ENCODE measurements around the gene ZNF385A.

The ZNF385A gene

GRCh38 chr12:54349679-54350078 lies 34.9 kb downstream of the ZNF385A start:
- H3F3A ChIP-seq (ENCODE audit: insufficient read depth, low read length) = no peaks in the 10 kb centered on the region
- H3K27me3 ChIP-seq (ENCODE audit: insufficient read depth, low read length) = no peaks in the 10 kb centered on the region
- H2AFZ ChIP-seq (ENCODE audit: low read length) = no peak overlapping the region
- H3K4me2 ChIP-seq (ENCODE audit: low read length) = no peak overlapping the region
- H3K36me3 ChIP-seq (ENCODE audit: insufficient read depth, low read length) = peaks cover 59% of the 10 kb centered on the region
- H3K4me1 ChIP-seq (ENCODE audit: insufficient read depth, low read length, severe bottlenecking) = no peaks in the 10 kb centered on the region
- TF ChIP-seq CTCF (IDR thresholded peaks at IDR 0.05; ENCODE audit: low read length) = no peak
- no peak for TF ChIP-seq EZH2 (IDR thresholded peaks at IDR 0.05; ENCODE audit: borderline replicate concordance, low read length)
- no peaks in the 10 kb centered on the region for H3K9me2 ChIP-seq (ENCODE audit: low read depth, low read length)
- H3K4me3 ChIP-seq (ENCODE audit: low read depth, low read length, poor library complexity, severe bottlenecking) = no peak overlapping the region
- H3K27ac ChIP-seq (ENCODE audit: low read depth, low read length, poor library complexity, severe bottlenecking) = no peak overlapping the region
- H3K9ac ChIP-seq (ENCODE audit: low read length) = no peak overlapping the region
- H3K79me2 ChIP-seq (ENCODE audit: insufficient read depth, low read length) = no peaks in the 10 kb centered on the region
- no peaks in the 10 kb centered on the region for H4K20me1 ChIP-seq (ENCODE audit: insufficient read depth, low read length)
- H3K9me3 ChIP-seq (ENCODE audit: low read length) = no peaks in the 10 kb centered on the region

GRCh38 chr12:54349036-54349435 lies 35.5 kb downstream of the ZNF385A start:
- Histone ChIP-seq H3K27ac (ENCODE audit: low read depth, low read length, poor library complexity, severe bottlenecking) (no peak overlapping the region), H3K79me2 (ENCODE audit: insufficient read depth, low read length) (no peaks in the 10 kb centered on the region), H3K36me3 (ENCODE audit: insufficient read depth, low read length) (peaks cover 60% of the 10 kb centered on the region), H3F3A (ENCODE audit: insufficient read depth, low read length) (no peaks in the 10 kb centered on the region), H3K9ac (ENCODE audit: low read length) (no peak overlapping the region), H3K4me2 (ENCODE audit: low read length) (no peak overlapping the region), H3K27me3 (ENCODE audit: insufficient read depth, low read length) (no peaks in the 10 kb centered on the region), H3K9me3 (ENCODE audit: low read length) (no peaks in the 10 kb centered on the region), H3K9me2 (ENCODE audit: low read depth, low read length) (no peaks in the 10 kb centered on the region), H2AFZ (ENCODE audit: low read length) (no peak overlapping the region), H3K4me1 (ENCODE audit: insufficient read depth, low read length, severe bottlenecking) (no peaks in the 10 kb centered on the region), H3K4me3 (ENCODE audit: low read depth, low read length, poor library complexity, severe bottlenecking) (no peak overlapping the region), H4K20me1 (ENCODE audit: insufficient read depth, low read length) (no peaks in the 10 kb centered on the region)
- TF ChIP-seq CTCF (IDR thresholded peaks at IDR 0.05; ENCODE audit: low read length) (no peak), EZH2 (IDR thresholded peaks at IDR 0.05; ENCODE audit: borderline replicate concordance, low read length) (no peak)

- H3K4me2 ChIP-seq (ENCODE audit: low read length) = no peak overlapping the region
- H3K4me3 ChIP-seq (ENCODE audit: low read depth, low read length, poor library complexity, severe bottlenecking) = no peak overlapping the region
- TF ChIP-seq EZH2 (IDR thresholded peaks at IDR 0.05; ENCODE audit: borderline replicate concordance, low read length) (no peak), CTCF (IDR thresholded peaks at IDR 0.05; ENCODE audit: low read length) (no peak)
- H3K79me2 ChIP-seq (ENCODE audit: insufficient read depth, low read length) = no peaks in the 10 kb centered on the region
- H3K9me3 ChIP-seq (ENCODE audit: low read length) = no peaks in the 10 kb centered on the region
- no peaks in the 10 kb centered on the region for H4K20me1 ChIP-seq (ENCODE audit: insufficient read depth, low read length)
- H2AFZ ChIP-seq (ENCODE audit: low read length) = no peak overlapping the region
- no peak overlapping the region for H3K9ac ChIP-seq (ENCODE audit: low read length)
- no peaks in the 10 kb centered on the region for H3K9me2 ChIP-seq (ENCODE audit: low read depth, low read length)
- peaks cover 48% of the 10 kb centered on the region for H3K36me3 ChIP-seq (ENCODE audit: insufficient read depth, low read length)
- H3K4me1 ChIP-seq (ENCODE audit: insufficient read depth, low read length, severe bottlenecking) = no peaks in the 10 kb centered on the region
- no peaks in the 10 kb centered on the region for H3F3A ChIP-seq (ENCODE audit: insufficient read depth, low read length)
- H3K27ac ChIP-seq (ENCODE audit: low read depth, low read length, poor library complexity, severe bottlenecking) = no peak overlapping the region
- no peaks in the 10 kb centered on the region for H3K27me3 ChIP-seq (ENCODE audit: insufficient read depth, low read length)
Observed at GRCh38 chr12:54341378-54342300, 42.9 kb downstream of the ZNF385A start.
